ENCODE measurements around the gene FBXO33.
A peak's percentile ranks its signal among the peaks of the same experiment; 100 is the strongest.
"Not testable (repeated sequence)": the region's sequence is repeated elsewhere in the genome, so short reads cannot be mapped to it uniquely, and the experiment has no call there.

The FBXO33 gene

GRCh38 chr14:39368261-39368959 is 63.8 kb downstream of the FBXO33 start:
- DNase-seq = peak; percentile 8 to 12

DNA sequence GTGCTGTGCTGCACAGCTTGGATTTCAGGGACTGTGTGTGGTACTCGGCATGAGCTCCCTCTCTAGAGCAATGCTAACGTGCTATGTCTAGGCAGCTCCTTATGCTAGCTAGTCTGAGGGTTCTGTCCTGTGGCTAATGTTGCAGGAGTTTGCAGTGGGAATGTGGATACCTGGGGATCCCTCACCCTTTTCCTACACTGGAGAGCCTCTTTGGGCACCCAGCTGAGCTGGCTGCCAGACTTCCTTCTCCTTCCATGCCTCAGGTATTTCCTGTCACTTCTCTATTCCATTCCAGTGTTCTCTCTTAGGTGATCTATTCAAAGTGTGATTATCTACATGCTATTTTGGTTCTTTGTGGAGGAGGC is 64.9 kb downstream of the FBXO33 start:
- DNase-seq = no peak

DNA sequence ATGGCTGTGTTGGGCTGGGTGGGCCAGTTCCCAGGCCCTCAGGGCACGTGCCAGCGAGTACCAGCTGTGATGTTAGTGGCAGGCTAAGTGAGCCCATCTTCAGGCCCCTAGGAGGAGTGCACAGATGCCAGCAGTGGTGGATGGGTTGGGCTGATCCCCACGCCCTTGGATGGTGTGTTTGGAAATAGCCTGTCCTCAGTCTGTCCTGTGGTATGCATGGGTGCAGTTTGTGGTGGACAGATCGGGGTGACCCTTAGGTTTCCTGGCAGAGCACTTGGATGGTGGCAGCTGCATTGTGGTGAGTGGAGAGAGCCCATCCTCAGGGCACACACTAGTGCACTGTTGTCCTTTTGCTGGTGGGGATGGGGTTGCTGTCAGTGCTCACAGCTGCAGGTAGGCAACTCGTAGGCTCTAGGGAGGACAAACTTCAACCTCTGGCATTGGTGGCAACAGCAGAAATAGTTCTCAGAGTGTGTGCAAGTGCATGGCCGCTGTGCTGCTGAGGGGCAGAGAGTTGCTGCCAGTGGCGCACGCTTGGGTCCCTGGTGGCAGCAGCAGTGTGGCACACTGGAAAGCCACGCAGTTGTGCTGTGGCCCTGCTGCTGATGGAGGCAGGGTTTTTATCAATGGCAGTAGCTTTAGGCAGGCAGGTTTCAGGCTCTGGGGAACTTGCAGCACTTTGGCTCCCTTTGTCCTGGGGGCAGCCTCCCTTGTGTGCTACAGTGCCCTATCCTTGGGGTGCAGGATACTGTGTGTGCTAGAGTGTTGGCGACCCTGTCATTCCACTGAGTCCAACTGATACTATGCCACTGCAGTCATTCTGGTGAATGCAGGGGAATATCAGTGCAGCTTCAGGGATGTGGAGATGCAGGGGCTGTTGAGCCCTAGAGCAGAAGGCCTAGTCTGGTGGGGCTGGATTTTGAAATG is 65.5 kb downstream of the FBXO33 start:
- DNase-seq = no peak

DNA sequence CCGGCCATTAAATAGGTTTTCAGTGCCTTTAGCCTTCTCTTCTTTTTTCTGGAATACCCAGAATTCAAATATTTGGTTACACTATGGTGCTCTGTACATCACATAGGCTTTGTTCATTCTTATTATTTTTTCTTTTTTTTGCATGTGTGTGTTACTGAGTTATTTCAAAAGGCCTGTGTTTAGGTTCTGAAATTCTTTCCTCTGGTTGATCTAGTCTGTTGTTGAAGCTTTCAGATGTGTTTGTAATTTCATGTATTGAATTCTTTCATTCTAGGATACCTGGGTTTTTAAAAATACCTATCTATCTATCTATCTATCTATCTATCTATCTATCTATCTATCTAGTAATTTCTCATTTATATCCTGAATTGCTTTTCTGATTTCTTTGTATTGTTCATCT is 66.9 kb downstream of the FBXO33 start:
- no peak for DNase-seq

- DNase-seq = no peak
Observed at GRCh38 chr14:39364509-39364908, 67.7 kb downstream of the FBXO33 start.

GRCh38 chr14:39361556-39361955 is 70.7 kb downstream of the FBXO33 start:
- not testable (repeated sequence) for DNase-seq

GRCh38 chr14:39360316-39360715 is 71.9 kb downstream of the FBXO33 start:
- no peak for DNase-seq

- not testable (repeated sequence) for DNase-seq
Observed at GRCh38 chr14:39359069-39359468, 73.2 kb downstream of the FBXO33 start.

DNA sequence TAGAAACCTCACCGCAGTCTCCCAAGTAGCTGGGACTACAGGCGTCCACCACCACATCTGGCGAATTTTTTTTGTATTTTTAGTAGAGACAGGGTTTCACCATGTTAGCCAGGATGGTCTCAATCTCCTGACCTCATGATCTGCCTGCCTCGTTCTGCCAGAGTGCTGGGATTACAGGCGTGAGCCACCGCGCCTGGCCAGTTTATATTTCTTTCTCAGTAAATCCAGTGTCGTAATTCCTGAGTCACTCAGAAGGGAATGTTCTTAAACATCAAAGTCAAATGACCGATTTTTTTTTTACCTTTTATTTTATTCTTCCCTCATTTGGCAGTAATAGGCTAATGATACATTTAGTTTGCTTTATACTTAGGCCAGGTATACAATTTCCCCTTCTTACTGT is 80.5 kb downstream of the FBXO33 start:
- no peak for DNase-seq

GRCh38 chr14:39350866-39351265 is 81.4 kb downstream of the FBXO33 start:
- no peak for DNase-seq

Measured in inflammatory macrophage treated with lipopolysaccharide for 1 hour (primary cell).